Activated CD4-positive, alpha-beta memory T cell treated with anti-CD3 and anti-CD28 coated beads for 36 hours (primary cell): Measurements from ENCODE around the gene CDHR5. TPM values are rescaled to one million over a fixed set of nuclear protein-coding genes. Genes with fewer than 3 reads are reported as not detected.

Experiments
- CTCF ChIA-PET: fragments of 350-600 bp; sonication (Branson Sonifier 250); formaldehyde crosslinking; loops from one replicate; lab custom pipeline; 2021; ENCODE audit warnings: antibody characterized with exemption, inconsistent platforms; lab: Charles Lee
- POLR2A ChIA-PET: fragments of 350-600 bp; sonication (Branson Sonifier 250); formaldehyde crosslinking; loops from one replicate; lab custom pipeline; 2021; ENCODE audit warnings: antibody characterized with exemption; lab: Charles Lee
- DNase-seq: peaks from one replicate; pipeline ENCODE4 v3.0.0-alpha.2; 2020
- H3K27ac Mint-ChIP-seq: one replicate; pipeline ENCODE4 v1.8.0; 2021; ENCODE audit warnings: mixed read lengths
- H3K27me3 Mint-ChIP-seq: one replicate; pipeline ENCODE4 v1.8.0; 2021; ENCODE audit warnings: mixed read lengths
- H3K36me3 Mint-ChIP-seq: one replicate; pipeline ENCODE4 v1.8.0; 2021; ENCODE audit warnings: mixed read lengths
- H3K4me1 Mint-ChIP-seq: one replicate; pipeline ENCODE4 v1.8.0; 2021; ENCODE audit warnings: low read depth, mixed read lengths
- H3K4me3 Mint-ChIP-seq: one replicate; pipeline ENCODE4 v1.8.0; 2021; ENCODE audit warnings: mild to moderate bottlenecking, mixed read lengths
- H3K9me3 Mint-ChIP-seq: one replicate; pipeline ENCODE4 v1.8.0; 2021; ENCODE audit warnings: mixed read lengths
- intact Hi-C: fragments of 100-400 bp; cut with micrococcal nuclease; formaldehyde crosslinking; loops from one replicate; pipeline ENCODE4 v1.15.1; 2023
- total RNA-seq, 2 experiments: library from RNA; stranded (reverse); gene quantifications; one replicate each; pipeline ENCODE4 v1.2.3, GENCODE V29; 2021

CDHR5 gene
- total RNA-seq, 2 experiments from 2014 or later = not detected

DNA sequence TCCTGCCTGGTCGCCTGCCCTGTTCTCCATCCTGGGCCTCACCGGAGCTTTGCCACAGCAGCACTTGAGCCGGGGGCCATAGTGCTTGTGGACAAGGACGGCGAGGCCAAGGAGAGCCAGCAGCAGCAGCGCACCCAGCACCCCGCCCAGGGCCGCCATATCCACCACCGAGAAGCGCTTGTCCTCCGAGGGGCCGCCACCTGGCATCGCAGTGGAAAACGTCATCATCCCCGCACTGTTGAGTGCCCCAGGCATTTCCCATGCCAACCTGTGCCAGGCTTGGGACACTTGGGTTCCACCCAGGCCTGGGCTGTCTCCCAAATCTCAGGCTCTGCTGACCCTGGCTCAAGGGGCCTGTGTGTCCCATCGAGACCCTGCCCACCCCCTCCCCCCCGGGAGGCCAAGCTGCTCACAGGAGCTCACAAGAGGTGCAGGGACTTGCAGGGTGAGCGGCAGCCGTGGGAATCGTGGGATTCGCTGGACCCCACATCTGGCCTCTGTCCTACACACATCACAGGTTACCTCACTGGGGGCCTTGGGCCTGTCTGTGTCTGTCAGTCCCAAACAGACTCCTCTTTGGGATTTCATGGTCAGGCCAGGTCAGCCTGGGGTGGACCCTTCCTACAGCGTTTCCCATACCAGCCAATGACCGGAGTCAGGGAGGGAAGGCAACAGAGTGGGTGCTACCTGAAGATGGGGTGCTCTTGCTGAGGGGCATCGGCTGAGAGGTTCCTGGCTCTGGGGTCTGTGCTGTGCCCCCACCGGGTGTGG lies 6.7 kb downstream of the CDHR5 start:
- intact Hi-C loops = loop anchor here (2.0 to 5.0 kb wide), 3 partner anchors 41 to 179 kb away; partner anchors contain the start of genes DEAF1, PHRF1, SLC25A22 and TMEM80
- H3K9me3 Mint-ChIP-seq = no peaks in the 10 kb centered on the region
- no peak for DNase-seq
- ChIA-PET POLR2A (no interaction called here), CTCF (no interaction called here)
- H3K4me1 Mint-ChIP-seq = peaks cover 15% of the 10 kb centered on the region
- no peak overlapping the region for H3K4me3 Mint-ChIP-seq
- peaks cover 17% of the 10 kb centered on the region for H3K36me3 Mint-ChIP-seq
- H3K27me3 Mint-ChIP-seq = no peaks in the 10 kb centered on the region
- H3K27ac Mint-ChIP-seq = no peak overlapping the region

- Mint-ChIP-seq H3K27me3 (no peaks in the 10 kb centered on the region), H3K9me3 (no peaks in the 10 kb centered on the region), H3K4me1 (peaks cover 15% of the 10 kb centered on the region), H3K4me3 (no peak overlapping the region), H3K27ac (no peak overlapping the region), H3K36me3 (peaks cover 21% of the 10 kb centered on the region)
- DNase-seq = no peak
- ChIA-PET CTCF (no interaction called here), POLR2A (no interaction called here)
- intact Hi-C loops = loop anchor here (2.0 to 5.0 kb wide), 3 partner anchors 40 to 180 kb away; partner anchors contain the start of genes DEAF1, PHRF1, SLC25A22 and TMEM80
These were observed 7.4 kb downstream of the CDHR5 start for GRCh38 chr11:617199-617911.

DNA sequence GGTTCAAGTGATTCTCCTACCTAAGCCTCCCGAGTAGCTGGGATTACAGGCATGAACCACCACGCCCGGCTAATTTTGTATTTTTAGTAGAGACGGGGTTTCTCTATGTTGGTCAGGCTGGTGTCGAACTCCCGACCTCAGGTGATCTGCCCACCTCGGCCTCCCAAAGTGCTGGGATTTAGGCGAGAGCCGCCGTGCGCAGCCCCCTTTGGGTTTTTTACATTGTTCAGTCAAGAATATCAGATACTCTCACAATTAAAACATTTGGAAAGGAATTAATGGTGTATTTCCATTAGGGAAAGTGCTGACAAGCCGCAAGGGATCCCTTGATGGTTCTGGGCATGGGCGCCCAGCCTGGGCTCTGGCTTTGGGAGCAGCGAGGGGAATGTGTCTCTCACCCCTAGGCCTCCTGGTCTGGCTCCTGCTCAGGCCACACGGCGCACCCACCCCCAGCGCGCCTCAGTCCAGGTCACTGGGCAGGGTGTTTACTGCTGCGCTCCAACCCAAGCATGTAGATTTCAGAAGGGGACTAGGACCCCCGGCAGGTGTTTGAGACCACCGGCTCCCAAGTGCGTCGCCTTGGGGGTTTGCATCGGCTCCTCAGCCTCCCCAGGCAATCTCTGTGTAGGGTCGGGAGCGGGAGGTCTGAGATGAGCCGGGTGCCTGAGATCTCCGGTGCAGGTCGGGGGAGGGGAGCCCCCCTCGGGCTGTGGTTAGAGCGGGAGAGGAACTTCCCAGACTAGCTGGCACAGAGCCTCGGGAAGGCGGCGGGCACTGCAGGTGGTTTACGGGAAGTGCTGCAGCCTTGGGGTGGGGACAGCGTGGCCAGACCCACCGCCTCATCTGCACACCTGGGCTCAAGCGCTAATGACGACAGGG lies 8.2 kb downstream of the CDHR5 start:
- POLR2A ChIA-PET = interaction anchor here (0.6 to 1.4 kb wide), 3 partner anchors 23 to 40 kb away, joined by 3 to 5 read pairs (median 5); partner anchors contain the start of gene PHRF1
- Mint-ChIP-seq H3K4me3 (peak overlapping the region; percentile 92), H3K9me3 (no peaks in the 10 kb centered on the region), H3K36me3 (peaks cover 25% of the 10 kb centered on the region), H3K27me3 (no peaks in the 10 kb centered on the region), H3K4me1 (peaks cover 17% of the 10 kb centered on the region), H3K27ac (peak overlapping the region; percentile 92)
- intact Hi-C loops = loop anchor here (1.0 to 5.0 kb wide), 4 partner anchors 39 to 181 kb away; partner anchors contain the start of genes DEAF1, PHRF1, SLC25A22 and TMEM80
- no peak for DNase-seq
- CTCF ChIA-PET = no interaction called here

DNA sequence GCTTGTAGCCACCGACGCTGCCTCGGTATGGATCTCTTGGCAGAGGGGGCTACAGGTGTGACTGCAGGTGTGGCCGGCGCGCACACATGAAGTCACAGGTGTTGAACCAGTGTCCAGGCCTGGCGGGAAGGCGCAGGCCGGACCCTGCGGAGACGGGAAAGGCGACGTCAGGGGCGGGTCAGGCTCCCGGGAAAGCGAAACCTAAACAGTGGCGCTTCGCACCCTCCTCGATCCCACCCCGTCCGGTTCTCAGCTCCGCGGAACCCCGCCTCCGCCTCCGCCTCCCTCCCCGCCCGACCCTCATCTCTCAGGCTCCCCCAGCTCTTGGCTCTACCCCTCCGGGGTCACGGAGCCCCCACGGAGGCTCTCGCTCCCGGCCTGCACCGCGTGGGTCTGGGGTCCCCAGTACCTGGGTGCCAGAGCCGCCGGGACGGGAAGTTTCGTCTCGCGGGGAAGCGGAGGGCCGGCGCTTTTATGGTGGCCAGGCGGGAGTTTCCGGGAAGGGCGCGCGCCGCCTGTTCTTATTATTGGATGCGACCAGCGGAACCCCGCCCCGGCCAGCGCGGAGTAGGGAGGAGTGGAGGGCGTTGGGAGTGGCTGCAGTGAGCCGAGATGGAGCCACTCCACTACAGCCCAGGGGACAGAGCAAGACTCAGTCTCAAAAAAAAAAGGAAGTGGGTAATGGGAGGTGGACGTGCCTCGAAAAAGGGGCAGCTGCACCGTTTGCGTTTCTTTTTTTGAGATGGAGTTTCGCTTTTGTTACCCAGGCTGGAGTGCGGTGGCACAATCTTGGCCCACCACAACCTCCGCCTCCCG lies 9.0 kb downstream of the CDHR5 start, which contains the start of gene IRF7:
IRF7 (minus strand) TSS at position 447 of the 816 bp plus-strand sequence. CDS start 586 bp downstream, outside the sequence.
- CTCF ChIA-PET = no interaction called here
- POLR2A ChIA-PET = interaction anchor here (0.6 to 1.4 kb wide), 6 partner anchors 24 to 180 kb away, joined by 3 to 5 read pairs (median 4); partner anchors contain the start of genes HRAS and PHRF1

DNA sequence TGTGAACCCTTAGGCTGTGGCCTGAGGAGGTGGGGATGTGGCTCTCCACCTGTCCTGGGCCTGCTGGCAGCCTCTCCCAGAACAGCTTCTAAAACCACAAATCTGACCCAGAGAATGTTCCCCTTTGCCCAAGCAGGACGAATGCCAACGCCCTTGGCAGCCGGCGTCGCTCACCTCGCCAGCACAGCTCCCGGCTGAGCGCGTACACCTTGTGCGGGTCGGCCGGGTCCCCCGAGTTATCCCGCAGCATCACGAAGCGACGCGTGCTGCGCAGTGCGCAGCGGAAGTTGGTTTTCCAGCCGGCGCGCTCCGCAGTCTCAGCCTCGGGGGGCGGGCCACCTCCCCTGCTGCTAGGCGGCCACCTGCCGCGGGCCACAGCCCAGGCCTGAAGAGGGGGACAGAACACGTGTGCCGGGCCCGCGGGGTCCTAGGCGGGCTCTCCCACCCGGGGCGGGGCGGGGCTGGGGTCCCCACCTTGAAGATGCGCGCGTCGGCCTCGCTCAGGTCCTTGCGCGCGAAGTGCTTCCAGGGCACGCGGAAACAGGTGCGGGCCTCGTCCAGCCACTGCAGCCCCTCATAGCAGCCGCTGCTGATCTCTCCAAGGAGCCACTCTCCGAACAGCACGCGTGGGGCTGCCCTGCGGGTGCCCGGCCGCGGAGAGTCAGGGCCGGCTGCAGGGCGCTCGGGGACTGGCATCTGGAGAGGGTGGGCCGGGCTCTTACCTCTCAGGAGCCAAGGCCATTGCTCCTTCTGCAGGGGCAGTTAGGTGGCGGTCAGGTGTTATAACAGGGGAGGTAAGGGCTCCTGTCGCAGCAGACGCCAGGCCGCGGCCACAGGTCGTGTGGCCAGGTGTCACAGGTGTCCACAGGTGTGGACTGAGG lies 9.9 kb downstream of the CDHR5 start:
- Mint-ChIP-seq H3K27ac (peak overlapping the region; percentile 92), H3K36me3 (peaks cover 29% of the 10 kb centered on the region), H3K9me3 (no peaks in the 10 kb centered on the region), H3K4me3 (peak overlapping the region; percentile 92), H3K4me1 (peaks cover 17% of the 10 kb centered on the region), H3K27me3 (no peaks in the 10 kb centered on the region)
- ChIA-PET POLR2A (interaction anchor here (0.5 to 1.4 kb wide), 6 partner anchors 14 to 181 kb away, joined by 3 to 5 read pairs (median 4); partner anchors contain the start of genes HRAS and PHRF1), CTCF (no interaction called here)
- intact Hi-C loops = loop anchor here (5.0 kb wide), 2 partner anchors 38 to 182 kb away; partner anchors contain the start of genes PHRF1 and SLC25A22
- DNase-seq = peak; percentile 23

More for the DNA sequence above, 9.0 kb downstream of the CDHR5 start, which contains the start of gene IRF7:
- Mint-ChIP-seq H3K4me1 (peaks cover 17% of the 10 kb centered on the region), H3K36me3 (peaks cover 28% of the 10 kb centered on the region), H3K27ac (peak within 1 kb of the TSS; percentile 92), H3K4me3 (peak within 1 kb of the TSS; percentile 92), H3K9me3 (no peaks in the 10 kb centered on the region), H3K27me3 (no peaks in the 10 kb centered on the region)
- intact Hi-C loops = loop anchor here (1.0 to 5.0 kb wide), 4 partner anchors 38 to 182 kb away; partner anchors contain the start of genes DEAF1, PHRF1, SLC25A22 and TMEM80
- peak; percentile 94 for DNase-seq

GRCh38 chr11:614021-614622 lies 10.6 kb downstream of the CDHR5 start:
- POLR2A ChIA-PET = interaction anchor here (0.5 to 1.1 kb wide), 2 partner anchors 15 to 38 kb away, joined by 3 to 4 read pairs; no protein-coding TSS in a partner anchor
- Mint-ChIP-seq H3K27me3 (no peaks in the 10 kb centered on the region), H3K36me3 (peaks cover 29% of the 10 kb centered on the region), H3K9me3 (no peaks in the 10 kb centered on the region), H3K4me1 (peaks cover 17% of the 10 kb centered on the region), H3K27ac (peak overlapping the region; percentile 84), H3K4me3 (peak overlapping the region; percentile 92)
- DNase-seq = peak; percentile 28
- CTCF ChIA-PET = interaction anchor here (1.2 to 2.4 kb wide), 2 partner anchors 60 to 95 kb away, joined by 4 to 9 read pairs; no protein-coding TSS in a partner anchor
- intact Hi-C loops = no loop called here

DNA sequence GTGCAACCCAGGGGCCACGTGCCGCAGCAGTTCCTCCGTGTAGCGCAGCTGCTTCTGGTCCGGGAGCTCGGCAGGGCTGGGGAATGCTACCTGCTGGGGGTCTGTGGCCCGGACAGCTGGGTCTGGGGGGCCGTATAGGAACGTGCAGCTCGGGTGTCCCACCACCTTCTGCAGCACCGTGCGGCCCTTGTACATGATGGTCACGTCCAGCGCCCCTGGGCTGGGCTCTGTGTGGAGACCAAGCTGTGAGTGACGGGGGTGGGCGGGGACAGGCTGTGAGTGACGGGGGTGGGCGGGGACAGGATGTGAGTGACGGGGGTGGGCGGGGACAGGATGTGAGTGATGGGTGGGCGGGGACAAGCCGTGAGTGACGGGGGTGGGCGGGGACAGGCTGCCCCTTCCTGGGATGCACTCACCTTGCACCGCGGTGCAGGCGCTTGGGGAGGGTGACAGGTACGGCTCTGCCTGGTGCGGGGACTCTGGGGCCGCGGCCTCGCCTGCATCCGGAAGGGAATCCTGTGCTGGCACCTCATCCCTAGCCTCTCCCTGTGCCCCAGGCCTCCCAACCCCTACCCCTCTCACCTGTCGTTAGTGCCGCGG lies 11.3 kb downstream of the CDHR5 start:
- Mint-ChIP-seq H3K27me3 (no peaks in the 10 kb centered on the region), H3K4me1 (peaks cover 17% of the 10 kb centered on the region), H3K36me3 (peaks cover 31% of the 10 kb centered on the region), H3K27ac (peak overlapping the region; percentile 69), H3K4me3 (peak overlapping the region; percentile 92), H3K9me3 (no peaks in the 10 kb centered on the region)
- intact Hi-C loops = no loop called here
- CTCF ChIA-PET = interaction anchor here (1.2 to 2.4 kb wide), 2 partner anchors 59 to 94 kb away, joined by 4 to 9 read pairs; no protein-coding TSS in a partner anchor
- POLR2A ChIA-PET = interaction anchor here (1.1 kb wide), 1 partner anchor 38 kb away, joined by 3 read pairs; no protein-coding TSS in a partner anchor
- peak; percentile 93 for DNase-seq

- DNase-seq = no peak
- H3K36me3 Mint-ChIP-seq = peaks cover 32% of the 10 kb centered on the region
- ChIA-PET POLR2A (no interaction called here), CTCF (interaction anchor here (1.2 to 2.4 kb wide), 2 partner anchors 59 to 94 kb away, joined by 4 to 9 read pairs; no protein-coding TSS in a partner anchor)
- no peaks in the 10 kb centered on the region for H3K27me3 Mint-ChIP-seq
- intact Hi-C loops = no loop called here
- H3K4me1 Mint-ChIP-seq = peaks cover 17% of the 10 kb centered on the region
- no peak overlapping the region for H3K27ac Mint-ChIP-seq
- H3K9me3 Mint-ChIP-seq = no peaks in the 10 kb centered on the region
- H3K4me3 Mint-ChIP-seq = no peak overlapping the region
These were observed 11.8 kb downstream of the CDHR5 start for GRCh38 chr11:612961-613300.
